GM19238 (cell line): Measurements from ENCODE around the gene SLC1A2.

Source experiments
- DNase-seq: peaks from one replicate; pipeline ENCODE4 v3.0.0; 2011; ENCODE audit warnings: low spot score; ENCODE audit not compliant: insufficient read length

SLC1A2 gene

GRCh38 chr11:35330156-35330889 lies 89.0 kb downstream of the SLC1A2 start:
- no peak for DNase-seq

GRCh38 chr11:35327829-35328228 lies 91.5 kb downstream of the SLC1A2 start:
- DNase-seq: no peak

GRCh38 chr11:35326266-35326879 lies 93.0 kb downstream of the SLC1A2 start:
- no peak for DNase-seq

GRCh38 chr11:35324981-35325380 lies 94.4 kb downstream of the SLC1A2 start:
- DNase-seq: no peak

GRCh38 chr11:35324183-35324886 lies 95.0 kb downstream of the SLC1A2 start:
- DNase-seq: no peak

- DNase-seq: no peak
Measured at GRCh38 chr11:35323076-35323868, 96.1 kb downstream of the SLC1A2 start.

GRCh38 chr11:35322318-35322979 lies 96.9 kb downstream of the SLC1A2 start:
- no peak for DNase-seq

- DNase-seq: no peak
Measured at GRCh38 chr11:35321532-35322317, 97.6 kb downstream of the SLC1A2 start.

- no peak for DNase-seq
Measured at GRCh38 chr11:35321111-35321510, 98.2 kb downstream of the SLC1A2 start.

GRCh38 chr11:35318977-35319925 lies 100.1 kb downstream of the SLC1A2 start:
- no peak for DNase-seq

- DNase-seq: no peak
Measured at GRCh38 chr11:35318309-35318708, 101.0 kb downstream of the SLC1A2 start.

GRCh38 chr11:35317253-35317652 lies 102.1 kb downstream of the SLC1A2 start:
- no peak for DNase-seq

- no peak for DNase-seq
Measured at GRCh38 chr11:35316161-35316560, 103.2 kb downstream of the SLC1A2 start.

GRCh38 chr11:35313760-35314153 lies 105.6 kb downstream of the SLC1A2 start:
- no peak for DNase-seq

- DNase-seq: peak; percentile 28
Measured at GRCh38 chr11:35313066-35313759, 106.1 kb downstream of the SLC1A2 start.

GRCh38 chr11:35311331-35311730 lies 108.0 kb downstream of the SLC1A2 start:
- no peak for DNase-seq

- DNase-seq: no peak
Measured at GRCh38 chr11:35308157-35308556, 111.2 kb downstream of the SLC1A2 start.

- no peak for DNase-seq
Measured at GRCh38 chr11:35307221-35307621, 112.1 kb downstream of the SLC1A2 start.
